PC-3 (cell line): ENCODE results near the gene ZNF808. TPM values are rescaled to one million over a fixed set of nuclear protein-coding genes. Genes with fewer than 3 reads are reported as not detected.
"Not testable (repeated sequence)": the region's sequence is repeated elsewhere in the genome, so short reads cannot be mapped to it uniquely, and the experiment has no call there.

ENCODE experiments used
- ATAC-seq: fragments of 200-7000 bp; cut with Tn5 transposase; 2 replicates; pipeline ENCODE4 v1.9.1; 2020; ENCODE audit warnings: mild to moderate bottlenecking, moderate library complexity
- Bru-seq: library from RNA; stranded (reverse); fragments of 400-500 nt; gene quantifications from one replicate; lab custom pipeline; 2021; lab: Mats Ljungman, UMichigan
- BruChase-seq, 2 experiments: library from RNA; stranded (reverse); fragments of 400-500 nt; gene quantifications; one replicate each; lab custom pipeline; 2021; lab: Mats Ljungman, UMichigan
- BruUV-seq: library from RNA; stranded (reverse); fragments of 400-500 nt; replicated peaks from 2 replicates; lab custom pipeline; 2021; lab: Mats Ljungman, UMichigan
- CTCF ChIA-PET: fragments of 300-600 bp; sonication (Branson Sonifier 250); formaldehyde crosslinking; loops from one replicate; lab custom pipeline; 2022; ENCODE audit warnings: antibody characterized with exemption; lab: Charles Lee
- POLR2A ChIA-PET: fragments of 300-600 bp; sonication (Branson Sonifier 250); formaldehyde crosslinking; loops from one replicate; lab custom pipeline; 2022; ENCODE audit warnings: antibody characterized with exemption; ENCODE audit not compliant: unreplicated experiment; lab: Charles Lee
- DNase-seq: peaks from one replicate; pipeline ENCODE4 v3.0.0-alpha.2; 2015
- H2AFZ ChIP-seq: fragments of 300-600 bp; sonication (generic); 2 replicates; pipeline ENCODE4 v1.6.0; 2016; ENCODE audit warnings: antibody characterized with exemption, low read length
- H3F3A ChIP-seq: fragments of 300-600 bp; sonication (generic); one replicate; pipeline ENCODE4 v1.6.0; 2017; ENCODE audit warnings: antibody characterized with exemption, low read length, control low read depth, mild to moderate bottlenecking; ENCODE audit not compliant: unreplicated experiment
- H3K27ac ChIP-seq: fragments of 300-600 bp; sonication (generic); 2 replicates; pipeline ENCODE4 v1.5.1; 2016; ENCODE audit warnings: mild to moderate bottlenecking, low read length
- H3K27me3 ChIP-seq: fragments of 300-600 bp; sonication (generic); 2 replicates; pipeline ENCODE4 v1.6.1; 2016; ENCODE audit warnings: low read length, mixed read lengths
- H3K36me3 ChIP-seq: fragments of 300-600 bp; sonication (generic); 2 replicates; pipeline ENCODE4 v1.6.1; 2016; ENCODE audit warnings: low read depth, mixed run types, low read length, mixed read lengths
- H3K4me1 ChIP-seq: fragments of 300-600 bp; sonication (generic); 2 replicates; pipeline ENCODE4 v1.5.1; 2016; ENCODE audit warnings: low read length; ENCODE audit not compliant: insufficient read depth
- H3K4me2 ChIP-seq: fragments of 300-600 bp; sonication (generic); 2 replicates; pipeline ENCODE4 v1.6.0; 2016; ENCODE audit warnings: low read length
- H3K4me3 ChIP-seq: fragments of 300-600 bp; sonication (generic); 2 replicates; pipeline ENCODE4 v1.5.1; 2016; ENCODE audit warnings: mild to moderate bottlenecking, low read length, mixed read lengths
- H3K79me2 ChIP-seq: fragments of 300-600 bp; sonication (generic); 2 replicates; pipeline ENCODE4 v1.6.1; 2017; ENCODE audit warnings: low read length, mixed read lengths
- H3K9ac ChIP-seq: fragments of 300-600 bp; sonication (generic); 2 replicates; pipeline ENCODE4 v1.6.0; 2016; ENCODE audit warnings: mild to moderate bottlenecking, low read length
- H3K9me2 ChIP-seq: fragments of 300-600 bp; sonication (generic); replicated peaks from 2 replicates; pipeline ENCODE4 v1.6.1; 2016; ENCODE audit warnings: mixed run types, low read length, mixed read lengths
- H3K9me3 ChIP-seq: fragments of 300-600 bp; sonication (generic); 2 replicates; pipeline ENCODE4 v1.6.1; 2016; ENCODE audit warnings: low read length, mixed read lengths
- H4K20me1 ChIP-seq: fragments of 300-600 bp; sonication (generic); 2 replicates; pipeline ENCODE4 v1.6.1; 2016; ENCODE audit warnings: low read length, mixed read lengths
- CTCF ChIP-seq: fragments of 300-600 bp; sonication (generic); conservative IDR thresholded peaks from 2 replicates; pipeline ENCODE4 v1.5.1; 2017; ENCODE audit warnings: antibody characterized with exemption, low read depth, mild to moderate bottlenecking, low read length
- EZH2 ChIP-seq: fragments of 300-600 bp; sonication (generic); IDR thresholded peaks from one replicate; pipeline ENCODE4 v1.6.1; 2017; ENCODE audit warnings: antibody characterized with exemption, mild to moderate bottlenecking, low read length; ENCODE audit not compliant: unreplicated experiment
- EZH2phosphoT487 ChIP-seq: fragments of 300-600 bp; sonication (generic); IDR thresholded peaks from 2 replicates; pipeline ENCODE4 v1.6.1; 2018; ENCODE audit warnings: mild to moderate bottlenecking, antibody characterized with exemption, low read length, borderline replicate concordance
- intact Hi-C: fragments of 100-400 bp; cut with micrococcal nuclease; formaldehyde crosslinking; loops from 2 replicates; pipeline ENCODE4 v1.9.0; 2023
- long read RNA-seq: library from polyadenylated mRNA; unstranded; transcript quantifications from one replicate; pipeline ENCODE4 v2.0.0, GENCODE V29; 2021; ENCODE audit not compliant: unreplicated experiment
- total RNA-seq: library from RNA; depleted of rRNA; stranded (reverse); fragments of >200 nt; gene quantifications from 2 replicates; pipeline ENCODE4 v1.2.3, GENCODE V29; 2014; rRNA removed

Gene ZNF808
- total RNA-seq (9.4 and 14.3 TPM in 2 replicates), Bru-seq, nascent RNA (percentile 73 among the genes with signal in this experiment), BruChase-seq, experiment 1, labeled RNA remaining after a 6-hour chase (percentile 82 among the genes with signal in this experiment), BruChase-seq, experiment 2, labeled RNA remaining after a 2-hour chase (percentile 83 among the genes with signal in this experiment)
- long read RNA-seq, transcript ZNF808-205 (4 exons, 553 nt): minor isoform, 6 of 36 reads
- long read RNA-seq, transcript ZNF808-204 (4 exons, 608 nt): minor isoform, 6 of 36 reads
- long read RNA-seq, transcript ZNF808-201 (5 exons, 3,600 nt): major isoform, 10 of 36 reads
- long read RNA-seq, partial matches to known transcripts: 6 of 36 reads
- long read RNA-seq, other reads (novel, unspliced or antisense): 8 of 36 reads

- DNase-seq: peak; percentile 93
- Histone ChIP-seq H3K9me2 (no peaks in the 10 kb centered on the region), H3K27me3 (no peaks in the 10 kb centered on the region), H3K9me3 (peaks cover 22% of the 10 kb centered on the region), H3K9ac (peak within 1 kb of the TSS; percentile 92), H3K4me3 (peak within 1 kb of the TSS; percentile 98), H2AFZ (peak within 1 kb of the TSS; percentile 97), H3K4me2 (peak within 1 kb of the TSS; percentile 96), H3K27ac (peak within 1 kb of the TSS; percentile 63), H3K79me2 (peaks cover 30% of the 10 kb centered on the region), H3K4me1 (0 out of 2 replicates have a peak, but pooled peaks cover 10% of the 10 kb centered on the region), H3K36me3 (peaks cover 22% of the 10 kb centered on the region; the same call in 1 of the 2 replicates), H3F3A (no peaks in the 10 kb centered on the region), H4K20me1 (no peaks in the 10 kb centered on the region)
- TSS peak; percentile 74 for BruUV-seq
- intact Hi-C loops: loop anchor here (1.0 kb wide), 3 partner anchors 43 to 221 kb away; partner anchors contain the start of genes ZNF701 and ZNF83
- ChIA-PET CTCF (interaction anchor here (0.5 to 0.9 kb wide), 5 partner anchors 21 to 819 kb away, joined by 3 to 7 read pairs (median 3); no protein-coding TSS in a partner anchor), POLR2A (interaction anchor here (0.5 kb wide), 1 partner anchor 345 kb away, joined by 3 read pairs; no protein-coding TSS in a partner anchor)
- peak; percentile 71 for TF ChIP-seq CTCF
- TF ChIP-seq EZH2phosphoT487: no peak
- no peak for TF ChIP-seq EZH2
- ATAC-seq: peak; percentile 91
Observed at GRCh38 chr19:52527134-52527955, at the start of gene ZNF808. Gene ZNF808, plus strand, starts transcription at chr19:52527668. Its CDS starts 15,617 bp downstream, at chr19:52543285.

GRCh38 chr19:52484111-52484743 lies 43.2 kb upstream of the ZNF808 start:
- H3K79me2 ChIP-seq, BruUV-seq, H3K36me3 ChIP-seq, H3K27ac ChIP-seq, H3K9ac ChIP-seq, CTCF ChIA-PET, H3F3A ChIP-seq, H3K4me2 ChIP-seq, POLR2A ChIA-PET, H3K9me2 ChIP-seq, intact Hi-C loops, H3K27me3 ChIP-seq, ATAC-seq, H4K20me1 ChIP-seq, H3K4me1 ChIP-seq, DNase-seq, H3K4me3 ChIP-seq, H2AFZ ChIP-seq: not testable (repeated sequence)
- peaks cover 46% of the 10 kb centered on the region for H3K9me3 ChIP-seq

DNA sequence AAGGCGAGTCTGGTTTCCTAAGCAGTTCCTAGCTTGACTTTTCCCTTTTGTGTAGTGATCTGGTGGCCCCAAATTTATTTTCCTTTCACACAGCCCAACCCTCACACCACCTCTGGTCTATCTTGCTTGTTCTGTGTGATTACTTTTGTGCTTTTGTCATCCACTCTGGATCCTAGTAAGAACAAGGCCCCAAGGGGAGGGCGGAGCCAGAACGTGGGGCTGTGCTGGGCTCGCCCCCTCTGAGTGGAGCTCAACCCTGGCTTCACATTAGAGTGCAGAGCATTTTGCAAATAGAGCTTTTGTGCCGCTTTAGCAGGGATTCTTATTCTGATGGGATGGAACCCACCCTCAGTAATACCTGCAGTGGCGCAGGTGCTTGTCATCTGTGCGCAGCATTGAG lies 42.4 kb upstream of the ZNF808 start:
- intact Hi-C loops, H3K79me2 ChIP-seq, H3K9ac ChIP-seq, H3K4me1 ChIP-seq, H3K27me3 ChIP-seq, POLR2A ChIA-PET, H3F3A ChIP-seq, H3K36me3 ChIP-seq, ATAC-seq, H3K4me2 ChIP-seq, H3K9me2 ChIP-seq, H3K27ac ChIP-seq, DNase-seq, H2AFZ ChIP-seq, CTCF ChIA-PET, BruUV-seq, H4K20me1 ChIP-seq, H3K4me3 ChIP-seq: not testable (repeated sequence)
- H3K9me3 ChIP-seq: peaks cover 38% of the 10 kb centered on the region

DNA sequence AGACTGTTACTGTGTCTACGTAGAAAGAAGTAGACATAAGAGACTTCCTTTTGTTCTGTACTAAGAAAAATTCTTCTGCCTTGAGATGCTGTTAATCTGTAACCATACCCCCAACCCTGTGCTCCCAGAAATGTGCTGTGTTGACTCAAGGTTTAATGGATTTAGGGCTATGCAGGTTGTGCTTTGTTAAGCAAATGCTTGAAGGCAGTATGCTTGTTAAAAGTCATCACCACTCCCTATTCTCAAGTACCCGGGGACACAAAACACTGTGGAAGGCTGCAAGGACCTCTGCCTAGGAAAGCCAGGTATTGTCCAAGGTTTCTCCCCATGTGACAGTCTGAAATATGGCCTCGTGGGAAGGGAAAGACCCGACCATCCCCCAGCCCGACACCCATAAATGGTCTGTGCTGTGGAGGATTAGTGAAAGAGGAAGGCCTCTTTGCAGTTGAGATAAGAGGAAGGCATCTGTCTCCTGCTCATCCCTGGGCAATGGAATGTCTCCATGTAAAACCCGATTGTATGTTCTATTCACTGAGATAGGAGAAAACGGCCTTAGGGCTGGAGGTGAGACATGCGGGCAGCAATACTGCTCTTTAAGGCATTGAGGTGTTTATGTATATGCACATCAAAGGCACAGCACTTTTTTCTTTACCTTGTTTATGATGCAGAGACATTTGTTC lies 41.8 kb upstream of the ZNF808 start:
- CTCF ChIA-PET, H3K9me2 ChIP-seq, H3K79me2 ChIP-seq, H3K9ac ChIP-seq, ATAC-seq, H3K4me3 ChIP-seq, H4K20me1 ChIP-seq, H3K27ac ChIP-seq, H3K27me3 ChIP-seq, H2AFZ ChIP-seq, POLR2A ChIA-PET, H3K36me3 ChIP-seq, BruUV-seq, DNase-seq, H3K4me2 ChIP-seq, H3F3A ChIP-seq, intact Hi-C loops, H3K4me1 ChIP-seq: not testable (repeated sequence)
- H3K9me3 ChIP-seq: peaks cover 37% of the 10 kb centered on the region
